ENCODE measurements around the gene STXBP4.

STXBP4 gene

GRCh38 chr17:54968262-54968987 lies at the start of gene STXBP4, which contains the start of gene COX11:
Gene STXBP4 (plus strand): TSS chr17:54968765. CDS start chr17:54986220, 17,455 bp downstream.
Gene COX11 (minus strand): TSS chr17:54968654. CDS start chr17:54968646, 8 bp downstream.
- DNase-seq, result peak; percentile 94

GRCh38 chr17:54919425-54919824 lies 49.1 kb upstream of the STXBP4 start:
- DNase-seq, result no peak

- no peak for DNase-seq
Measured at GRCh38 chr17:54920819-54921218, 47.7 kb upstream of the STXBP4 start.

GRCh38 chr17:54924405-54924804 lies 44.2 kb upstream of the STXBP4 start:
- no peak for DNase-seq

GRCh38 chr17:54927525-54927924 lies 41.0 kb upstream of the STXBP4 start:
- no peak for DNase-seq

- DNase-seq, result no peak
Measured at GRCh38 chr17:54932711-54933110, 35.9 kb upstream of the STXBP4 start.

GRCh38 chr17:54933921-54934320 lies 34.6 kb upstream of the STXBP4 start:
- DNase-seq, result no peak

GRCh38 chr17:54935471-54935870 lies 33.1 kb upstream of the STXBP4 start:
- DNase-seq, result no peak

GRCh38 chr17:54937018-54937417 lies 31.5 kb upstream of the STXBP4 start:
- DNase-seq, result no peak

- DNase-seq, result no peak
Measured at GRCh38 chr17:54937426-54937825, 31.1 kb upstream of the STXBP4 start.

- DNase-seq, result no peak
Measured at GRCh38 chr17:54941285-54941684, 27.3 kb upstream of the STXBP4 start.

- DNase-seq, result no peak
Measured at GRCh38 chr17:54944796-54945195, 23.8 kb upstream of the STXBP4 start.

GRCh38 chr17:54945231-54945630 lies 23.3 kb upstream of the STXBP4 start:
- DNase-seq, result no peak

GRCh38 chr17:54945671-54946070 lies 22.9 kb upstream of the STXBP4 start:
- no peak for DNase-seq

- DNase-seq, result no peak
Measured at GRCh38 chr17:54947396-54947795, 21.2 kb upstream of the STXBP4 start.

- no peak for DNase-seq
Measured at GRCh38 chr17:54948380-54948779, 20.2 kb upstream of the STXBP4 start.

GRCh38 chr17:54950116-54950515 lies 18.4 kb upstream of the STXBP4 start:
- DNase-seq, result no peak

- no peak for DNase-seq
Measured at GRCh38 chr17:54951286-54951685, 17.3 kb upstream of the STXBP4 start.

- DNase-seq, result no peak
Measured at GRCh38 chr17:54956791-54957190, 11.8 kb upstream of the STXBP4 start.

GRCh38 chr17:54967621-54968261 lies 824 bp upstream of the STXBP4 start:
- DNase-seq, result peak; percentile 63

GRCh38 chr17:54968988-54969332 lies 395 bp downstream of the STXBP4 start:
- DNase-seq, result no peak

- DNase-seq, result no peak
Measured at GRCh38 chr17:54969658-54970572, 1.4 kb downstream of the STXBP4 start.

GRCh38 chr17:54971147-54971546 lies 2.6 kb downstream of the STXBP4 start:
- DNase-seq, result no peak

GRCh38 chr17:54971901-54972300 lies 3.3 kb downstream of the STXBP4 start:
- no peak for DNase-seq
